ENCODE measurements around the gene GANAB. TPM values are rescaled to one million over a fixed set of nuclear protein-coding genes. Genes with fewer than 3 reads are reported as not detected.

The GANAB gene
- total and polyA plus RNA-seq, 2 donors from 2014 or later = 110 to 309 TPM

- no peak for FAIRE-seq
- intact Hi-C loops (cut with DNase I) = no loop called here
Observed at GRCh38 chr11:62605467-62605866, 40.9 kb downstream of the GANAB start.

GRCh38 chr11:62604460-62605120, 41.8 kb downstream of the GANAB start:
- Histone ChIP-seq H3K4me1 (ENCODE audit: control insufficient read depth in 2 of 3, insufficient read depth in 2 of 3, low read depth in 1 of 3, low read length in 3 of 3) (peaks cover 5 to 17% (median 10%) of the 10 kb centered on the region in 3 donors), H3K27ac (ENCODE audit: low read depth in 2 of 2, low read length in 2 of 2) (no peak overlapping the region), H3K9ac (ENCODE audit: low read length in 3 of 3) (no peak overlapping the region), H3K4me3 (ENCODE audit: low read length in 3 of 3) (no peak overlapping the region), H3K36me3 (ENCODE audit: control insufficient read depth in 2 of 3, insufficient read depth in 3 of 3, low read length in 3 of 3) (peaks cover 0 to 11% (median 9%) of the 10 kb centered on the region in 3 donors), H3K9me3 (ENCODE audit: control insufficient read depth in 2 of 3, insufficient read depth in 1 of 3, low read length in 3 of 3) (no peaks in the 10 kb centered on the region), H3K27me3 (ENCODE audit: control insufficient read depth, insufficient read depth, low read length) (no peaks in the 10 kb centered on the region)
- intact Hi-C loops (cut with DNase I) = no loop called here
- no peak for TF ChIP-seq CTCF (IDR thresholded peaks at IDR 0.05; ENCODE audit: borderline replicate concordance, extremely low read depth, insufficient read depth)
- no peak for FAIRE-seq
- peak in 4 of 5 donors; percentile 76 to 86 (median 82) for DNase-seq

More at GRCh38 chr11:62605467-62605866, 40.9 kb downstream of the GANAB start:
- peak in 1 of 5 donors; percentile 48 for DNase-seq
- H3K9me3 ChIP-seq (ENCODE audit: control insufficient read depth in 2 of 3, insufficient read depth in 1 of 3, low read length in 3 of 3) = no peaks in the 10 kb centered on the region
- H3K27me3 ChIP-seq (ENCODE audit: control insufficient read depth, insufficient read depth, low read length) = no peaks in the 10 kb centered on the region
- peaks cover 0 to 10% (median 1%) of the 10 kb centered on the region in 3 donors for H3K4me1 ChIP-seq (ENCODE audit: control insufficient read depth in 2 of 3, insufficient read depth in 2 of 3, low read depth in 1 of 3, low read length in 3 of 3)
- H3K9ac ChIP-seq (ENCODE audit: low read length in 3 of 3) = no peak overlapping the region
- TF ChIP-seq CTCF (IDR thresholded peaks at IDR 0.05; ENCODE audit: borderline replicate concordance, extremely low read depth, insufficient read depth) = no peak
- H3K4me3 ChIP-seq (ENCODE audit: low read length in 3 of 3) = no peak overlapping the region
- H3K36me3 ChIP-seq (ENCODE audit: control insufficient read depth in 2 of 3, insufficient read depth in 3 of 3, low read length in 3 of 3) = peaks cover 1 to 15% (median 12%) of the 10 kb centered on the region in 3 donors
- no peak overlapping the region for H3K27ac ChIP-seq (ENCODE audit: low read depth in 2 of 2, low read length in 2 of 2)

- Histone ChIP-seq H3K9me3 (ENCODE audit: control insufficient read depth in 2 of 3, insufficient read depth in 1 of 3, low read length in 3 of 3) (no peaks in the 10 kb centered on the region), H3K4me1 (ENCODE audit: control insufficient read depth in 2 of 3, insufficient read depth in 2 of 3, low read depth in 1 of 3, low read length in 3 of 3) (peaks cover 5 to 18% (median 16%) of the 10 kb centered on the region in 3 donors), H3K9ac (ENCODE audit: low read length in 3 of 3) (no peak overlapping the region), H3K27me3 (ENCODE audit: control insufficient read depth, insufficient read depth, low read length) (no peaks in the 10 kb centered on the region), H3K36me3 (ENCODE audit: control insufficient read depth in 2 of 3, insufficient read depth in 3 of 3, low read length in 3 of 3) (peaks cover 0 to 11% (median 7%) of the 10 kb centered on the region in 3 donors), H3K4me3 (ENCODE audit: low read length in 3 of 3) (no peak overlapping the region), H3K27ac (ENCODE audit: low read depth in 2 of 2, low read length in 2 of 2) (no peak overlapping the region)
- peak in 1 of 5 donors; percentile 58 for DNase-seq
- intact Hi-C loops (cut with DNase I) = no loop called here
- FAIRE-seq = no peak
- no peak for TF ChIP-seq CTCF (IDR thresholded peaks at IDR 0.05; ENCODE audit: borderline replicate concordance, extremely low read depth, insufficient read depth)
Observed at GRCh38 chr11:62603776-62604299, 42.6 kb downstream of the GANAB start.

Measured in kidney (tissue), 14 donors.